Testis (tissue), 2 donors: ENCODE results near the gene ATXN7L1.

ENCODE experiments used
- POLR2A ChIP-seq: fragments of 450-650 bp; IDR thresholded peaks from one replicate; pipeline ENCODE4 v1.6.1; 2017; ENCODE audit warnings: antibody characterized with exemption, mild to moderate bottlenecking, moderate library complexity
- TF ChIP-seq, protein P1 (sequence below), 3 experiments: fragments of 450-650 bp in 2 of 3; fragments of 200-600 bp in 1 of 3; sonication (generic) in 1 of 3; IDR thresholded peaks; one replicate each; pipeline ENCODE4 v1.5.1; 2016 to 2019; ENCODE audit warnings: antibody characterized with exemption in 3 of 3, mild to moderate bottlenecking in 2 of 3, moderate library complexity in 1 of 3

DNA sequence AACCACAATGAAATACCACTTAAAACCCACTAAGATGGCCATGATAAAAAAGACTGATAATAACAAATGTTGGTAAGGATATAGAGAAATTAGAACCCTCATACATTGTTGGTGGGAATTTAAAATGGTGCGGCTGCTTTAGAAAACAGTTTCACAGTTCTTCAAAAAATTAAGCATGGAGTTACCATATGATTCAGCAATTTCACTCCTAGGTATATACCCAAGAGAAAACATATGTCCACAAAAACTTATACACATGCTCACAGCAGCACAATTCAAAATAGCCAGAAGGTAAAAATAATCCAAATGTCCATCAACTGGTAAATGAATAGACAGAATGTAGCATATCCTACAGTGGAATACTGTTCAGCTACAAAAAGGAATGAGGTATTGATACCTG, 30.0 kb downstream of the ATXN7L1 start:
- TF ChIP-seq, protein P1, sequence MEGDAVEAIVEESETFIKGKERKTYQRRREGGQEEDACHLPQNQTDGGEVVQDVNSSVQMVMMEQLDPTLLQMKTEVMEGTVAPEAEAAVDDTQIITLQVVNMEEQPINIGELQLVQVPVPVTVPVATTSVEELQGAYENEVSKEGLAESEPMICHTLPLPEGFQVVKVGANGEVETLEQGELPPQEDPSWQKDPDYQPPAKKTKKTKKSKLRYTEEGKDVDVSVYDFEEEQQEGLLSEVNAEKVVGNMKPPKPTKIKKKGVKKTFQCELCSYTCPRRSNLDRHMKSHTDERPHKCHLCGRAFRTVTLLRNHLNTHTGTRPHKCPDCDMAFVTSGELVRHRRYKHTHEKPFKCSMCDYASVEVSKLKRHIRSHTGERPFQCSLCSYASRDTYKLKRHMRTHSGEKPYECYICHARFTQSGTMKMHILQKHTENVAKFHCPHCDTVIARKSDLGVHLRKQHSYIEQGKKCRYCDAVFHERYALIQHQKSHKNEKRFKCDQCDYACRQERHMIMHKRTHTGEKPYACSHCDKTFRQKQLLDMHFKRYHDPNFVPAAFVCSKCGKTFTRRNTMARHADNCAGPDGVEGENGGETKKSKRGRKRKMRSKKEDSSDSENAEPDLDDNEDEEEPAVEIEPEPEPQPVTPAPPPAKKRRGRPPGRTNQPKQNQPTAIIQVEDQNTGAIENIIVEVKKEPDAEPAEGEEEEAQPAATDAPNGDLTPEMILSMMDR (IDR thresholded peaks at IDR 0.05), result no peak
- TF ChIP-seq POLR2A, result no peak
